DMS114 treated with DMSO at 0.1 percent for 48 hours (cell line): ENCODE results near the gene TFG.

Experiments
- DNase-seq: peaks from one replicate; lab custom pipeline; 2025; ENCODE audit not compliant: unreplicated experiment; lab: John Stamatoyannopoulos, UW

TFG gene

GRCh38 chr3:100754563-100755334 lies 45.5 kb downstream of the TFG start:
- DNase-seq, result no peak

DNA sequence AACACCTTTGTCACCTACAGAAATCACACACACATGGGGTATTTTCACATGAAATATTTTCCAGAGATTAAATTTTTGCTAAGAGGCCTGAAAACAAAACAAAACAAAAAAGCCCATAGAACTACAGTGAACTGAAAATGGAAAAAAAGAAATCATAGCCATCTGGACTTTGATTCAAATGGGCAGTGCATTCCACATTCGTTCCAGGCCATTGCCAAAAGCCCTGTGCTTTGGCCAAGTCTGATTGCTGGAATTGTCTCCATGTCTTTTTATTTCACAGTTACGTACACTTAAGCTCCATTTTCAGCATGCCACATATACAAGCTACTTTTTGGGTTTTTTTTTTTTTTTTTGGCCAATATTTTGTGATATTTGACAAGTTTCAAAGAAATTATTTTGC lies 47.1 kb downstream of the TFG start:
- DNase-seq, result no peak

GRCh38 chr3:100759159-100759558 lies 49.9 kb downstream of the TFG start:
- no peak for DNase-seq

- no peak for DNase-seq
Observed at GRCh38 chr3:100759950-100760349, 50.7 kb downstream of the TFG start.

DNA sequence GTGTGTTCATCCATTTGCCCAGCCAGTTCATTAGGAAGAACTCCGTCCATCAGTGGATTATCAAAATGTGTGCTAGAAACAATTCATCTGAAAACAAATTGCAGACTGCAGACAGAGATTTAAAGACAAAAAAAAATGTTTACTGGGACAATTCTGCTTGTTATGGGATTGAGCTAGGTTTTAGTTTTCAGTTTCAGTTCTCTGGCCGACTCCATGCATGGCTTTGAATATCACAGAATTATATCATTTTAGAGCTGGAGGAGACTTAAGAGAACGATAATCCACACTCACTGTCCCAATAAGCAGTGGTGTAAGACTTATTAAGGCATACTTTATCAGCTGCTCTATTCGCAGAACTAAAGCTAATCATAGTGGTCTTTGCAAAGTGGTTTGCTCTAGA lies 51.1 kb downstream of the TFG start:
- DNase-seq, result no peak

DNA sequence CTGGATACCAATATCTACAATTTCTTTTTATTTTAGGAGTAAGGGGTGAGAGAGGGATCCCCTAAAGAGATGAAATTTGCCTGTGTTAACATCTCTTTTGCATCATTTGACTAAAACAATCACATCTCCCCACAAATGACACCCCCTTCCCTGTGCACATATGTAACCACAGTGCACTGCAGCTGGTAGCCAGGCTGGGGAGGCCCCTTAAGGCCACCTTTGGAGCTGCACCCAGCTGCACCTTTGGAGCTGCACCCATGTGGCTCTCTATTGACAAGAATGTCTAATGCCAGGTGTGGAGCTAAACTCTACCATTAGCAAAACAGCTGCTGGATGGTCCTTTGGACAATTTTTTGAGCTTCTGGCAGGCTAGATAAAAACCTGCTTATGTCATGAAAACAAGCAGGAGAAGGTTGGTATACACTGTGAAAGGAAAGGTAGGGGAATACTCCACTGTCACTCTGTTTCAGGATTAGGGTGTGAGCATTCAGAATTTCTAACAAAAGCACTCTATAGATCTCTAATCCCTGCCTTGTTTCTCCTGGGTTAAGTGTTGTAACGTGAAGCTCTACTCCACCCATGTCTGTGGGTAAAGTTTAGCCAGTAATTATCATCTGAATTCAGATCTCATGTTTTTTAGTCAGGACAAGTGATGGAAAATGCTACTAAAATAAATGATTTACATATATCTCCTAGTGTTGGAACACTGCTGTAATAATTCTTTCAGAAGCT lies 52.1 kb downstream of the TFG start:
- DNase-seq, result no peak

DNA sequence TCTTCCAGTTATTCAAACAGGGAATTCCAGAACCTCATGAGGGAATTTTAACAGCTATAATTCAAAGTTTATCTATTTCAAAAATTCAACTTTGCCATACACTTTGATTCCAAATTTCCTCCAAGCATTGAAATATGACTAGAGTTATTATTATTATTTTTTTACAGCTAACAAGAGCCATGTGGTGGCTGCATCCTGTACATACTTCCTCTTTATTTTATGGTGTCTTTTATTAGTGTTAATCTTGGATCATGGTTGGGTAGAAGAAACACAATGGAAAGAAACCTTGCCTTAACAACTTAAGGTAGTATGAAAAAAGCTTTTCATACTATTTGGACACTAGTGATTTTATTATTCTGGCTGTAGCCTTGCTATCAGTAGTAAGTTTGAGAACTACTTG lies 52.7 kb downstream of the TFG start:
- DNase-seq, result no peak

- DNase-seq, result no peak
Observed at GRCh38 chr3:100765437-100765975, 56.2 kb downstream of the TFG start.

GRCh38 chr3:100766069-100766468 lies 56.8 kb downstream of the TFG start:
- DNase-seq, result no peak

- no peak for DNase-seq
Observed at GRCh38 chr3:100769693-100770092, 60.4 kb downstream of the TFG start.

DNA sequence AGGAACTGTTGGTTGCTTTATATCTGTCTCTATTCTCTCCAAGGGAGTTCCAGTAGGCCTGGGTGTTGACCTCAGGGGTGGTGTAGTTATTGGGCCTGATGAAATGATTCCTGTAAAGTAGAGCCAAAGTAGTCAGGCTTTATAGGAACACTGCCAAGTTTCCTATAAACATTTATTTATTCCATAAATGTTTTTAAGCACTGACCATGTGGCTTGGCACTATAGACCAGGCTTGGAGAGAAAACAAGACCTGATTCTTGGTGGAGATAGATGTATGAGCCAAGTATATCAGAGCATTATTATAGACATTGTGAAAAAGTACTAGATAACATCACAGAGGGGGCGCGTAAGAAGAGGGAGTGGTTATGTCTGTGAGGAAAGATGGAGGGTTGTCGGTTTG lies 65.9 kb downstream of the TFG start:
- no peak for DNase-seq

- no peak for DNase-seq
Observed at GRCh38 chr3:100775669-100776068, 66.4 kb downstream of the TFG start.

GRCh38 chr3:100776097-100776729 lies 66.9 kb downstream of the TFG start:
- no peak for DNase-seq

- DNase-seq, result no peak
Observed at GRCh38 chr3:100776746-100777145, 67.5 kb downstream of the TFG start.

DNA sequence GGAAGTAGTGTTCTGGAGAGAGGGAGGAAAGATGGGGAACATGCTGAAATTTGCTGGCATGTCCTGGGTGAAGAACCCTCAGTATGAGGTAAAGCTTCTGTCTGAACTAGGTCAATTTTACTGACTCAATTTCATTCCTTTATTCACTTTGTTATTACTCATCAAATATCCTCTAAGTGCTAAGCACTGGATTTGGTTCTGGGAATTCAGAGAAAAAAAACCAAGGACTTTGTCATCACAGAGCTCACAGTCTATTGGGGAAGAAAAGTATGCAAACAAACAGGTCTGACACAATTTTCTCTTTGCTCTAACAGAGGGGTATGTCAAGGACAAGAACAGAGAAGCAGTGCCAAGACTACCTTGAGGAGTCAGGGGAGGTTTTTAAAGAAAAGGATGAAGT lies 68.0 kb downstream of the TFG start:
- DNase-seq, result no peak

- no peak for DNase-seq
Observed at GRCh38 chr3:100779480-100779879, 70.2 kb downstream of the TFG start.

GRCh38 chr3:100780071-100780622 lies 70.9 kb downstream of the TFG start:
- DNase-seq, result no peak

- DNase-seq, result no peak
Observed at GRCh38 chr3:100781301-100781700, 72.0 kb downstream of the TFG start.

- DNase-seq, result no peak
Observed at GRCh38 chr3:100782348-100782747, 73.1 kb downstream of the TFG start.

GRCh38 chr3:100782906-100783305 lies 73.6 kb downstream of the TFG start:
- DNase-seq, result no peak

DNA sequence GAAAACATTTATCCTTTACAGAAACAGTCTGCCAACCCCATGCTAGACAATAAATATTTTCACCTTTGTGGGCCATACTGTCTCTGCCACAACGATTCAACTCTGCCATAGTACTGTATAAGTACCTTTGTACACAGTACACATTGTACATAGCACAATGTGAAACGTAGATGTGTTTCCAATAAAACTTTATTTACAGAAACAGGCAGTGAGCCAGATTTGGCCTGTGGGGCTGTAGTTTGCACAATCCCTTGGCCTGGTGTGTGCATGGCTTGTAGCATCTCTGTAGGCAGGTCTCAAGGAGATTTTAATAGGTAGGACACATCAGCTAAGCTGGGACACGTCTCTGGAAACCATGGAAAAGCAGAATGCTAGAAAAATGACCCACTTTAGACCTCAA lies 74.3 kb downstream of the TFG start:
- no peak for DNase-seq

DNA sequence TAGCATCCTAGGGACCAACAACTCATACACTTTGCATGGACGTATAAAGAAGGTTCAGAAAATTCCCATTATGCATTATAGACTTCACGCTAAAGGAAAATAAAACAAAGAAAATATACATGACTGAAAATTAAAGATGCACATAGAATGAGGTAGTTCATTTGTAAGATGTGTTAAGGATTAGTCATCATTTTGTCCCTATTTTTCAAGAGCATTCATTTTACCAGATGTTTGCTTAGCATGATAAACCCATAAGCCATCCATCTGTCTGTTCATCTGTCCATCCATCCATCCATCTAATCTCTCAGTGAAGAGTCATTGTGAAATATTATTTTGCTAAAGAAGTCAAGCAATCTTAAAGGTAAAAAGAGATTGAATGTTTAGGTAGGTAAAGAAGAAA lies 80.3 kb downstream of the TFG start:
- no peak for DNase-seq
